Stomach (tissue), 4 donors: ENCODE measurements around the gene SPATA3.

Source experiments
- POLR2A ChIP-seq, 4 donors: fragments of 450-650 bp; IDR thresholded peaks; one replicate each; pipeline ENCODE4 v1.6.1; 2016; ENCODE audit warnings: antibody characterized with exemption in 4 of 4, control low read depth in 2 of 4, mild to moderate bottlenecking in 1 of 4, moderate library complexity in 1 of 4
- TF ChIP-seq, protein P1 (sequence below), 7 experiments: fragments of 450-650 bp in 4 of 7; fragments of 200-600 bp in 3 of 7; sonication (generic) in 3 of 7; IDR thresholded peaks; one replicate each; pipeline ENCODE4 v1.5.1; 2016 to 2019; ENCODE audit warnings: antibody characterized with exemption in 7 of 7, control low read depth in 2 of 7, mild to moderate bottlenecking in 1 of 7

DNA sequence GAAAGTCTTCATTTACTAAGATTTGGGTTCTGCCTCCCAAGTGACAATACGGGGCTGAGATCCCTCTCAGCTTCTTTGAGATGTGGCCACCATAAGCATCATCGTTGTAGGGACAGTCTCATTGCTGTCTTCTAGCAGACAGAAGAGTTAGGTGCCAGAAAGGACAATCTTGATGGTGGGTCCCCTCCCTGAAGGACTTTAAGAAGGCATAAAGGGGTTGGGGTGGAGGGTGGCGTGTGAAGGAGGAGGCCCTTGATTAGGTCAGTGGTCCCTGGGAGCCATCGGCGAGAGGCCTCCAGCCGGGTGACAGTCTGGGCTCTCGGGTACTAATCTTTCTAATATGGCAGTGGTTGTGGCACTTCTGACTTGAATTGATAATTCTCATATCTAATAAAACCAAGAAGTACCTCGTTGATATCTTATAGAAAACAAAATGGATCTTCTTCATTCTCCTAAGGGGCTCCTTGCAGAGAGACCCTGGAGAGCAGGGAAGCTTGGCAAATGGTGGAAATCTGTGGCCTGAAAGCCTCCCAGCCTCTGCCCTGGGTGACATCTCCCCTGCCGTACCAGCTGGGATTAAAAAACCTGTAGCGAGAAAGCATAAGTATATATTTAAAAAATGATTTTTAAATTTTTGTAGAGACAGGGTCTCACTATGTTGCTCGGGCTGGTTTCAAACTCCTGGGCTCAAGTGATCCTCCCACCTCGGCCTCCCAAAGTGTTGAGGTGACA, 53.5 kb downstream of the SPATA3 start:
- TF ChIP-seq, protein P1, sequence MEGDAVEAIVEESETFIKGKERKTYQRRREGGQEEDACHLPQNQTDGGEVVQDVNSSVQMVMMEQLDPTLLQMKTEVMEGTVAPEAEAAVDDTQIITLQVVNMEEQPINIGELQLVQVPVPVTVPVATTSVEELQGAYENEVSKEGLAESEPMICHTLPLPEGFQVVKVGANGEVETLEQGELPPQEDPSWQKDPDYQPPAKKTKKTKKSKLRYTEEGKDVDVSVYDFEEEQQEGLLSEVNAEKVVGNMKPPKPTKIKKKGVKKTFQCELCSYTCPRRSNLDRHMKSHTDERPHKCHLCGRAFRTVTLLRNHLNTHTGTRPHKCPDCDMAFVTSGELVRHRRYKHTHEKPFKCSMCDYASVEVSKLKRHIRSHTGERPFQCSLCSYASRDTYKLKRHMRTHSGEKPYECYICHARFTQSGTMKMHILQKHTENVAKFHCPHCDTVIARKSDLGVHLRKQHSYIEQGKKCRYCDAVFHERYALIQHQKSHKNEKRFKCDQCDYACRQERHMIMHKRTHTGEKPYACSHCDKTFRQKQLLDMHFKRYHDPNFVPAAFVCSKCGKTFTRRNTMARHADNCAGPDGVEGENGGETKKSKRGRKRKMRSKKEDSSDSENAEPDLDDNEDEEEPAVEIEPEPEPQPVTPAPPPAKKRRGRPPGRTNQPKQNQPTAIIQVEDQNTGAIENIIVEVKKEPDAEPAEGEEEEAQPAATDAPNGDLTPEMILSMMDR (IDR thresholded peaks at IDR 0.05) = no peak
- TF ChIP-seq POLR2A (IDR thresholded peaks at IDR 0.05) = no peak
